PC-3 (cell line): ENCODE data around the gene TF. TPM values are rescaled to one million over a fixed set of nuclear protein-coding genes. Genes with fewer than 3 reads are reported as not detected.
A peak's percentile ranks its signal among the peaks of the same experiment; 100 is the strongest.

ENCODE experiments used
- ATAC-seq: fragments of 200-7000 bp; cut with Tn5 transposase; 2 replicates; pipeline ENCODE4 v1.9.1; 2020; ENCODE audit warnings: mild to moderate bottlenecking, moderate library complexity
- BruUV-seq: library from RNA; stranded (reverse); fragments of 400-500 nt; replicated peaks from 2 replicates; lab custom pipeline; 2021; lab: Mats Ljungman, UMichigan
- CTCF ChIA-PET: fragments of 300-600 bp; sonication (Branson Sonifier 250); formaldehyde crosslinking; loops from one replicate; lab custom pipeline; 2022; ENCODE audit warnings: antibody characterized with exemption; lab: Charles Lee
- POLR2A ChIA-PET: fragments of 300-600 bp; sonication (Branson Sonifier 250); formaldehyde crosslinking; loops from one replicate; lab custom pipeline; 2022; ENCODE audit warnings: antibody characterized with exemption; ENCODE audit not compliant: unreplicated experiment; lab: Charles Lee
- DNase-seq: peaks from one replicate; pipeline ENCODE4 v3.0.0-alpha.2; 2015
- H2AFZ ChIP-seq: fragments of 300-600 bp; sonication (generic); 2 replicates; pipeline ENCODE4 v1.6.0; 2016; ENCODE audit warnings: antibody characterized with exemption, low read length
- H3F3A ChIP-seq: fragments of 300-600 bp; sonication (generic); one replicate; pipeline ENCODE4 v1.6.0; 2017; ENCODE audit warnings: antibody characterized with exemption, low read length, control low read depth, mild to moderate bottlenecking; ENCODE audit not compliant: unreplicated experiment
- H3K27ac ChIP-seq: fragments of 300-600 bp; sonication (generic); 2 replicates; pipeline ENCODE4 v1.5.1; 2016; ENCODE audit warnings: mild to moderate bottlenecking, low read length
- H3K27me3 ChIP-seq: fragments of 300-600 bp; sonication (generic); 2 replicates; pipeline ENCODE4 v1.6.1; 2016; ENCODE audit warnings: low read length, mixed read lengths
- H3K36me3 ChIP-seq: fragments of 300-600 bp; sonication (generic); 2 replicates; pipeline ENCODE4 v1.6.1; 2016; ENCODE audit warnings: low read depth, mixed run types, low read length, mixed read lengths
- H3K4me1 ChIP-seq: fragments of 300-600 bp; sonication (generic); 2 replicates; pipeline ENCODE4 v1.5.1; 2016; ENCODE audit warnings: low read length; ENCODE audit not compliant: insufficient read depth
- H3K4me2 ChIP-seq: fragments of 300-600 bp; sonication (generic); 2 replicates; pipeline ENCODE4 v1.6.0; 2016; ENCODE audit warnings: low read length
- H3K4me3 ChIP-seq: fragments of 300-600 bp; sonication (generic); 2 replicates; pipeline ENCODE4 v1.5.1; 2016; ENCODE audit warnings: mild to moderate bottlenecking, low read length, mixed read lengths
- H3K79me2 ChIP-seq: fragments of 300-600 bp; sonication (generic); 2 replicates; pipeline ENCODE4 v1.6.1; 2017; ENCODE audit warnings: low read length, mixed read lengths
- H3K9ac ChIP-seq: fragments of 300-600 bp; sonication (generic); 2 replicates; pipeline ENCODE4 v1.6.0; 2016; ENCODE audit warnings: mild to moderate bottlenecking, low read length
- H3K9me2 ChIP-seq: fragments of 300-600 bp; sonication (generic); replicated peaks from 2 replicates; pipeline ENCODE4 v1.6.1; 2016; ENCODE audit warnings: mixed run types, low read length, mixed read lengths
- H3K9me3 ChIP-seq: fragments of 300-600 bp; sonication (generic); 2 replicates; pipeline ENCODE4 v1.6.1; 2016; ENCODE audit warnings: low read length, mixed read lengths
- H4K20me1 ChIP-seq: fragments of 300-600 bp; sonication (generic); 2 replicates; pipeline ENCODE4 v1.6.1; 2016; ENCODE audit warnings: low read length, mixed read lengths
- CTCF ChIP-seq: fragments of 300-600 bp; sonication (generic); conservative IDR thresholded peaks from 2 replicates; pipeline ENCODE4 v1.5.1; 2017; ENCODE audit warnings: antibody characterized with exemption, low read depth, mild to moderate bottlenecking, low read length
- EZH2 ChIP-seq: fragments of 300-600 bp; sonication (generic); IDR thresholded peaks from one replicate; pipeline ENCODE4 v1.6.1; 2017; ENCODE audit warnings: antibody characterized with exemption, mild to moderate bottlenecking, low read length; ENCODE audit not compliant: unreplicated experiment
- EZH2phosphoT487 ChIP-seq: fragments of 300-600 bp; sonication (generic); IDR thresholded peaks from 2 replicates; pipeline ENCODE4 v1.6.1; 2018; ENCODE audit warnings: mild to moderate bottlenecking, antibody characterized with exemption, low read length, borderline replicate concordance
- intact Hi-C: fragments of 100-400 bp; cut with micrococcal nuclease; formaldehyde crosslinking; loops from 2 replicates; pipeline ENCODE4 v1.9.0; 2023
- total RNA-seq: library from RNA; depleted of rRNA; stranded (reverse); fragments of >200 nt; gene quantifications from 2 replicates; pipeline ENCODE4 v1.2.3, GENCODE V29; 2014

Gene TF
- total RNA-seq, 1 experiment from 2014 or later, result not detected

GRCh38 chr3:133754973-133755828 is 9.0 kb downstream of the TF start:
- Histone ChIP-seq H4K20me1 (no peaks in the 10 kb centered on the region), H3K79me2 (no peaks in the 10 kb centered on the region), H3K4me1 (no peaks in the 10 kb centered on the region), H3K36me3 (no peaks in the 10 kb centered on the region), H3K27me3 (no peaks in the 10 kb centered on the region), H3K27ac (no peak overlapping the region), H3K9me2 (no peaks in the 10 kb centered on the region), H3K9me3 (no peaks in the 10 kb centered on the region), H3F3A (no peaks in the 10 kb centered on the region), H2AFZ (no peak overlapping the region), H3K9ac (no peak overlapping the region), H3K4me2 (no peak overlapping the region), H3K4me3 (no peak overlapping the region)
- no TSS peak for BruUV-seq
- ChIA-PET CTCF (no interaction called here), POLR2A (no interaction called here)
- peak; percentile 22; the same call in 1 of the 2 replicates for ATAC-seq
- no peak for TF ChIP-seq EZH2phosphoT487
- TF ChIP-seq CTCF, result no peak
- TF ChIP-seq EZH2, result no peak
- intact Hi-C loops, result no loop called here
- no peak for DNase-seq

GRCh38 chr3:133756716-133757694 is 10.8 kb downstream of the TF start:
- no peak for DNase-seq
- Histone ChIP-seq H3K4me3 (no peak overlapping the region), H3K4me2 (no peak overlapping the region), H2AFZ (no peak overlapping the region), H3K27me3 (no peaks in the 10 kb centered on the region), H3K4me1 (no peaks in the 10 kb centered on the region), H3K27ac (no peak overlapping the region), H3K36me3 (no peaks in the 10 kb centered on the region), H3K9me3 (no peaks in the 10 kb centered on the region), H3F3A (no peaks in the 10 kb centered on the region), H3K79me2 (no peaks in the 10 kb centered on the region), H3K9me2 (no peaks in the 10 kb centered on the region), H3K9ac (no peak overlapping the region), H4K20me1 (no peaks in the 10 kb centered on the region)
- ChIA-PET POLR2A (no interaction called here), CTCF (no interaction called here)
- no peak for ATAC-seq
- intact Hi-C loops, result no loop called here
- BruUV-seq, result no TSS peak
- no peak for TF ChIP-seq EZH2phosphoT487
- no peak for TF ChIP-seq EZH2
- no peak for TF ChIP-seq CTCF
